Suprapubic skin (tissue), 4 donors: ENCODE measurements around the gene USP6NL. TPM values are rescaled to one million over a fixed set of nuclear protein-coding genes. Genes with fewer than 3 reads are reported as not detected.

Source experiments
- DNase-seq, 2 donors: peaks; one replicate each; pipeline ENCODE4 v3.0.0-alpha.2; 2019; ENCODE audit warnings: low spot score in 2 of 2
- H3K27ac ChIP-seq: fragments of 200-600 bp; sonication (generic); one replicate; pipeline ENCODE4 v1.5.1; 2019
- H3K27me3 ChIP-seq: fragments of 200-600 bp; sonication (generic); one replicate; pipeline ENCODE4 v1.5.1; 2019
- H3K36me3 ChIP-seq: fragments of 200-600 bp; sonication (generic); one replicate; pipeline ENCODE4 v1.5.1; 2019
- H3K4me1 ChIP-seq: fragments of 200-600 bp; sonication (generic); one replicate; pipeline ENCODE4 v1.5.1; 2019
- H3K4me3 ChIP-seq: fragments of 200-600 bp; sonication (generic); one replicate; pipeline ENCODE4 v1.5.1; 2019; ENCODE audit warnings: mild to moderate bottlenecking
- H3K9me3 ChIP-seq: fragments of 200-600 bp; sonication (generic); one replicate; pipeline ENCODE4 v1.5.1; 2019
- EP300 ChIP-seq: sonication (generic); formaldehyde crosslinking; IDR thresholded peaks from one replicate; pipeline ENCODE4 v1.6.1; 2017; ENCODE audit warnings: antibody characterized with exemption
- POLR2A ChIP-seq, 2 donors: fragments of 450-650 bp; IDR thresholded peaks; one replicate each; pipeline ENCODE4 v1.6.1; 2017; ENCODE audit warnings: antibody characterized with exemption in 2 of 2, mild to moderate bottlenecking in 2 of 2, moderate library complexity in 2 of 2
- POLR2AphosphoS5 ChIP-seq, 3 donors: sonication (generic); formaldehyde crosslinking; IDR thresholded peaks; one replicate each; pipeline ENCODE4 v1.6.1; 2017; ENCODE audit warnings: antibody characterized with exemption in 3 of 3
- WGBS: methylation state at CpG from one replicate; pipeline ENCODE4 v1.1.5; 2018; 5-methylcytosine and 5-hydroxymethylcytosine counted together
- total RNA-seq, 4 donors: library from RNA; depleted of rRNA; stranded (reverse); fragments of >200 nt; gene quantifications; one replicate each; pipeline ENCODE4 v1.1.0, GENCODE V29; 2016
- TF ChIP-seq, protein P1 (sequence below), 2 donors: fragments of 200-600 bp in 1 of 2; fragments of 450-650 bp in 1 of 2; sonication (generic) in 1 of 2; IDR thresholded peaks; one replicate each; pipeline ENCODE4 v1.5.1; 2016 to 2019; ENCODE audit warnings: antibody characterized with exemption in 2 of 2, mild to moderate bottlenecking in 1 of 2, moderate library complexity in 1 of 2

The USP6NL gene
- total RNA-seq, 4 donors from 2014 or later = 23.2 to 33.8 (median 27.7) TPM

- Histone ChIP-seq H3K4me1 (peaks cover 17% of the 10 kb centered on the region), H3K9me3 (no peaks in the 10 kb centered on the region), H3K4me3 (no peak overlapping the region), H3K36me3 (no peaks in the 10 kb centered on the region), H3K27me3 (no peaks in the 10 kb centered on the region), H3K27ac (no peak overlapping the region)
- TF ChIP-seq POLR2A (IDR thresholded peaks at IDR 0.05) (no peak), POLR2AphosphoS5 (IDR thresholded peaks at IDR 0.05) (no peak)
- TF ChIP-seq, protein P1, sequence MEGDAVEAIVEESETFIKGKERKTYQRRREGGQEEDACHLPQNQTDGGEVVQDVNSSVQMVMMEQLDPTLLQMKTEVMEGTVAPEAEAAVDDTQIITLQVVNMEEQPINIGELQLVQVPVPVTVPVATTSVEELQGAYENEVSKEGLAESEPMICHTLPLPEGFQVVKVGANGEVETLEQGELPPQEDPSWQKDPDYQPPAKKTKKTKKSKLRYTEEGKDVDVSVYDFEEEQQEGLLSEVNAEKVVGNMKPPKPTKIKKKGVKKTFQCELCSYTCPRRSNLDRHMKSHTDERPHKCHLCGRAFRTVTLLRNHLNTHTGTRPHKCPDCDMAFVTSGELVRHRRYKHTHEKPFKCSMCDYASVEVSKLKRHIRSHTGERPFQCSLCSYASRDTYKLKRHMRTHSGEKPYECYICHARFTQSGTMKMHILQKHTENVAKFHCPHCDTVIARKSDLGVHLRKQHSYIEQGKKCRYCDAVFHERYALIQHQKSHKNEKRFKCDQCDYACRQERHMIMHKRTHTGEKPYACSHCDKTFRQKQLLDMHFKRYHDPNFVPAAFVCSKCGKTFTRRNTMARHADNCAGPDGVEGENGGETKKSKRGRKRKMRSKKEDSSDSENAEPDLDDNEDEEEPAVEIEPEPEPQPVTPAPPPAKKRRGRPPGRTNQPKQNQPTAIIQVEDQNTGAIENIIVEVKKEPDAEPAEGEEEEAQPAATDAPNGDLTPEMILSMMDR (IDR thresholded peaks at IDR 0.05) = no peak
- 96% methylated on average over 4 of the region's 4 CpGs for WGBS
- no peak for DNase-seq
Observed at GRCh38 chr10:11551104-11551503, 60.3 kb downstream of the USP6NL start.

DNA sequence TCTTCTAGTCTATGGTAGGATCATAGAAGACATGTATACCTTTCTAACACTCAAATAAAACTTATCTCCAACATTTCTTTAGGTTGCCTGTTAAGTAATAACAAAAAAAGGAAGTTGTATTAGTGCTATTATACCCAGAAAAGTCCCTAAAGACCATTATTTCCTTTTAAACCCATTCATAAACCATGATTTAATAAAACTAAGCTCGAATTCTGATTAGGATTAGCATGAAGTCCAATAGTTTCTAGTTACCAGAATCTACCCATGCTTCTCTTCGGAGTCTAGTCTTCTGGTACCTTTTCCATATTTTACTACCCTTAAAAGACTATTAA is 62.7 kb downstream of the USP6NL start:
- no peak for TF ChIP-seq EP300
- TF ChIP-seq, protein P1 (IDR thresholded peaks at IDR 0.05) = no peak
- TF ChIP-seq POLR2A (IDR thresholded peaks at IDR 0.05) = no peak
- TF ChIP-seq POLR2AphosphoS5 (IDR thresholded peaks at IDR 0.05) = no peak

DNA sequence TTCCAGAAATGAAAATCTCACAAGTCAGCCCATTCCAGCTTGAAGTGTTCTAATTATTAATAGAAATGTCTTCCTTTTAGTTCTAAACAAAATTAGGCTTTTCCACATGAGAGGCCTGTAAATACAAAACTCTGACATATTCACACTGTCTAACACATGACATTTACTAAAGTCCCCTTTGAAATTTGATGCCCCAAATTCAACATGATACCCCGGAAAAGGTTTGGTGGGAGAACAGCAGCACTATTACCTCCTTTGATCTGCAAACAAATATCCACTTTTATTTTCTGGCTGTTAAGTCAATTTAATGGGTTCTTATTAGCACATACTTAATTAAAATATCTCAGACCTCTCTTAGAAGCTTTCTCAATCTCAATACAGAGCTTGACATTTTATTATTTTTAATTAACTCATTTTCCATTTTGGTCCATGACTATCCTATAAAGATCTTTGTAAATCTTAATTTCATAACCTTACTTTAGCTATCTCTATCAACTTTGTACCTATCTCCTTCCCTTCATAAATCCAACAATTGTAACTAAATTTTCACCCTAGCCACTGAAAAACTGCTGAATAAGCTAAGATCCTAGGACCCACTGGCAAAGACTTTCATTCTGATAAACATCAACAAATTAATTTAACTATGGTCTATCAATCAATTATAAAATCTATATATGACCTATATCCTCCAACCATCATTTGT is 63.2 kb downstream of the USP6NL start:
- WGBS = 94% methylated on average over 1 of the region's 1 CpG
- TF ChIP-seq EP300 (no peak), POLR2AphosphoS5 (IDR thresholded peaks at IDR 0.05) (no peak), POLR2A (IDR thresholded peaks at IDR 0.05) (no peak)
- TF ChIP-seq, protein P1 (IDR thresholded peaks at IDR 0.05) = no peak
- H3K9me3 ChIP-seq = no peaks in the 10 kb centered on the region
- no peaks in the 10 kb centered on the region for H3K36me3 ChIP-seq
- peaks cover 17% of the 10 kb centered on the region for H3K4me1 ChIP-seq
- no peak overlapping the region for H3K27ac ChIP-seq
- H3K4me3 ChIP-seq = no peak overlapping the region
- no peaks in the 10 kb centered on the region for H3K27me3 ChIP-seq
- DNase-seq = no peak

More for the DNA sequence above, 62.7 kb downstream of the USP6NL start:
- Histone ChIP-seq H3K27ac (no peak overlapping the region), H3K27me3 (no peaks in the 10 kb centered on the region), H3K4me1 (peaks cover 17% of the 10 kb centered on the region), H3K36me3 (no peaks in the 10 kb centered on the region), H3K4me3 (no peak overlapping the region), H3K9me3 (no peaks in the 10 kb centered on the region)
- no peak for DNase-seq
- WGBS = 90% methylated on average over 2 of the region's 2 CpGs

DNA sequence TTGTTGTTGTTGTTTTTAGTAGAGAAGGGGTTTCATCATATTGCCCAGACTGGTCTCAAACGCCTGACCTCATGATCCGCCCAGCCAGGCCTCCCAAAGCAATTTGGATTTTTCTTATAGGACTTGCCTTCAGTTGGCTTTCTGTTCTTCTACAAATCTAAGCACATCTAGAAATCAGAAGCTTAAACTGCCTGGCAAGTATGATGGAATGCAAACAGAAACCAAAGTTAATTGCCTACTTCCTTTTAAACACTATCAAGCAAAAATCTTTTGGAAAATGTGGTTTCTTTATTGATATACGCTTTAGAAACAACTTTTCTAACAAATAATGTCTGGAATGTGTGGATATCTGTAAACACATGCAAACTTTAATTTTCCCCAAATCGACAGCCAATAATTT is 64.9 kb downstream of the USP6NL start:
- Histone ChIP-seq H3K4me3 (no peak overlapping the region), H3K27ac (no peak overlapping the region), H3K4me1 (peaks cover 6% of the 10 kb centered on the region), H3K9me3 (no peaks in the 10 kb centered on the region), H3K36me3 (no peaks in the 10 kb centered on the region), H3K27me3 (no peaks in the 10 kb centered on the region)
- WGBS = 70% methylated on average over 4 of the region's 4 CpGs
- TF ChIP-seq, protein P1 (IDR thresholded peaks at IDR 0.05) = no peak
- TF ChIP-seq EP300 (no peak), POLR2A (IDR thresholded peaks at IDR 0.05) (no peak), POLR2AphosphoS5 (IDR thresholded peaks at IDR 0.05) (no peak)
- DNase-seq = no peak

- TF ChIP-seq, protein P1 (IDR thresholded peaks at IDR 0.05) = no peak
- TF ChIP-seq POLR2AphosphoS5 (IDR thresholded peaks at IDR 0.05) (no peak), EP300 (no peak), POLR2A (IDR thresholded peaks at IDR 0.05) (no peak)
- Histone ChIP-seq H3K4me1 (peaks cover 3% of the 10 kb centered on the region), H3K4me3 (no peak overlapping the region), H3K27me3 (no peaks in the 10 kb centered on the region), H3K9me3 (no peaks in the 10 kb centered on the region), H3K36me3 (no peaks in the 10 kb centered on the region), H3K27ac (no peak overlapping the region)
- DNase-seq = no peak
- 95% methylated on average over 3 of the region's 3 CpGs for WGBS
Observed at GRCh38 chr10:11541296-11541695, 70.2 kb downstream of the USP6NL start.
